ENCODE data around the gene DLD. TPM values are rescaled to one million over a fixed set of nuclear protein-coding genes. Genes with fewer than 3 reads are reported as not detected.

Gene DLD
- total and polyA plus RNA-seq, 9 of the 15 experiments (the other 6 are each of a cell fraction or from before 2014, with no cell fraction given), result 130 to 639 (median 247) TPM

DNA sequence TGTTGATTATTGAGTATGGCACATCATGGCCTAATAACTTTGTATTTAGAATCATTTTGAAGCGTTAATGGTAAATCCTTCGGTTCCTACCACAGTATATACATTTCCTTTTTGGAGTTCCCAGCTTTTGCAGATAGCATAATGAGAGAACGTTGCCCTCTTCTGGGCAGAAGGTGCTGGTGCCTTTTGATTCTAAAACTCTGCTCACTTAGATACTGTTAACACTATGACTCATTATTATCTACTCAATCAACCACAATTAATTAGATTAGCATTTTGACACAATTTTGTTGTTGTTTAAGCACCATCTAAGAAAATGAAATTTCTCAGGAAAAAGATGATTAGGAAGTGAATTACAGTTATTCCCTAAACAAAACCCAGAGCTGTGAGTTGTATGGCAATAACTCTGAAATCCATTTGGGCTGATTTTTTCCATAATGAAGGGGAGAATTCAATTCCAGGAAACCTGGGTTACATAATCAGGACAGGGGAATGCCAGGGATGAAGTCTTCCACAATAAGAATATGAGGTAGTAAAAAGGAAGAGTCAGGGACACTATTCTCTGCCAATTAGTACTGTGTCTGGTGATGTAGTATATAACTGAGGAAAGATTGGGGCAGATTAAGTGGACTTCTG lies 11.5 kb upstream of the DLD start (continued):
- TF ChIP-seq ZNF274 (IDR thresholded peaks at IDR 0.05; ENCODE audit: borderline replicate concordance, low read depth, low read length) (no peak), SRSF1 (IDR thresholded peaks at IDR 0.05; ENCODE audit: low read depth, low read length) (no peak), SIRT6 (IDR thresholded peaks at IDR 0.05; ENCODE audit: low read depth, low read length) (no peak), RAD51 (IDR thresholded peaks at IDR 0.05; ENCODE audit: borderline replicate concordance, low read depth) (no peak), PHB (CRISPR knock-in tag; IDR thresholded peaks at IDR 0.05) (no peak), HDGF (IDR thresholded peaks at IDR 0.05) (no peak), MYBL2 (IDR thresholded peaks at IDR 0.05; ENCODE audit: low read depth) (no peak), MYBL2 (CRISPR knock-in tag; IDR thresholded peaks at IDR 0.05; ENCODE audit: borderline replicate concordance) (no peak), ZZZ3 (IDR thresholded peaks at IDR 0.05) (no peak), MECOM (CRISPR knock-in tag; IDR thresholded peaks at IDR 0.05) (0 out of 2 replicates have a peak, but pooled peaks have one; percentile 23), EWSR1 (IDR thresholded peaks at IDR 0.05; ENCODE audit: borderline replicate concordance, low read depth, partially characterized antibody) (no peak), SMARCE1 (IDR thresholded peaks at IDR 0.05) (peak; percentile 75; the same call in 1 of the 2 replicates), CCAR2 (IDR thresholded peaks at IDR 0.05; ENCODE audit: low read depth, low read length) (no peak), STAT6 (CRISPR knock-in tag; IDR thresholded peaks at IDR 0.05) (no peak)
- TF ChIP-seq, protein P1, sequence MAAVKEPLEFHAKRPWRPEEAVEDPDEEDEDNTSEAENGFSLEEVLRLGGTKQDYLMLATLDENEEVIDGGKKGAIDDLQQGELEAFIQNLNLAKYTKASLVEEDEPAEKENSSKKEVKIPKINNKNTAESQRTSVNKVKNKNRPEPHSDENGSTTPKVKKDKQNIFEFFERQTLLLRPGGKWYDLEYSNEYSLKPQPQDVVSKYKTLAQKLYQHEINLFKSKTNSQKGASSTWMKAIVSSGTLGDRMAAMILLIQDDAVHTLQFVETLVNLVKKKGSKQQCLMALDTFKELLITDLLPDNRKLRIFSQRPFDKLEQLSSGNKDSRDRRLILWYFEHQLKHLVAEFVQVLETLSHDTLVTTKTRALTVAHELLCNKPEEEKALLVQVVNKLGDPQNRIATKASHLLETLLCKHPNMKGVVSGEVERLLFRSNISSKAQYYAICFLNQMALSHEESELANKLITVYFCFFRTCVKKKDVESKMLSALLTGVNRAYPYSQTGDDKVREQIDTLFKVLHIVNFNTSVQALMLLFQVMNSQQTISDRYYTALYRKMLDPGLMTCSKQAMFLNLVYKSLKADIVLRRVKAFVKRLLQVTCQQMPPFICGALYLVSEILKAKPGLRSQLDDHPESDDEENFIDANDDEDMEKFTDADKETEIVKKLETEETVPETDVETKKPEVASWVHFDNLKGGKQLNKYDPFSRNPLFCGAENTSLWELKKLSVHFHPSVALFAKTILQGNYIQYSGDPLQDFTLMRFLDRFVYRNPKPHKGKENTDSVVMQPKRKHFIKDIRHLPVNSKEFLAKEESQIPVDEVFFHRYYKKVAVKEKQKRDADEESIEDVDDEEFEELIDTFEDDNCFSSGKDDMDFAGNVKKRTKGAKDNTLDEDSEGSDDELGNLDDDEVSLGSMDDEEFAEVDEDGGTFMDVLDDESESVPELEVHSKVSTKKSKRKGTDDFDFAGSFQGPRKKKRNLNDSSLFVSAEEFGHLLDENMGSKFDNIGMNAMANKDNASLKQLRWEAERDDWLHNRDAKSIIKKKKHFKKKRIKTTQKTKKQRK (IDR thresholded peaks at IDR 0.05; ENCODE audit: borderline replicate concordance, low read depth, low read length), result no peak
- TF ChIP-seq, protein P2, sequence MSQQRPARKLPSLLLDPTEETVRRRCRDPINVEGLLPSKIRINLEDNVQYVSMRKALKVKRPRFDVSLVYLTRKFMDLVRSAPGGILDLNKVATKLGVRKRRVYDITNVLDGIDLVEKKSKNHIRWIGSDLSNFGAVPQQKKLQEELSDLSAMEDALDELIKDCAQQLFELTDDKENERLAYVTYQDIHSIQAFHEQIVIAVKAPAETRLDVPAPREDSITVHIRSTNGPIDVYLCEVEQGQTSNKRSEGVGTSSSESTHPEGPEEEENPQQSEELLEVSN (IDR thresholded peaks at IDR 0.05; ENCODE audit: borderline replicate concordance in 1 of 2, extremely low read depth in 1 of 2, insufficient read depth in 1 of 2, insufficient read length in 1 of 2, low read depth in 1 of 2, low read length in 1 of 2, poor library complexity in 1 of 2, severe bottlenecking in 1 of 2), result no peak
- TF ChIP-seq, protein P3, sequence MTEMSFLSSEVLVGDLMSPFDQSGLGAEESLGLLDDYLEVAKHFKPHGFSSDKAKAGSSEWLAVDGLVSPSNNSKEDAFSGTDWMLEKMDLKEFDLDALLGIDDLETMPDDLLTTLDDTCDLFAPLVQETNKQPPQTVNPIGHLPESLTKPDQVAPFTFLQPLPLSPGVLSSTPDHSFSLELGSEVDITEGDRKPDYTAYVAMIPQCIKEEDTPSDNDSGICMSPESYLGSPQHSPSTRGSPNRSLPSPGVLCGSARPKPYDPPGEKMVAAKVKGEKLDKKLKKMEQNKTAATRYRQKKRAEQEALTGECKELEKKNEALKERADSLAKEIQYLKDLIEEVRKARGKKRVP (CRISPR knock-in tag; IDR thresholded peaks at IDR 0.05), result no peak
